Transverse colon (tissue), 4 donors: ENCODE measurements around the gene PMS1. TPM values are rescaled to one million over a fixed set of nuclear protein-coding genes. Genes with fewer than 3 reads are reported as not detected.

ENCODE experiments used
- DNase-seq: peaks from one replicate; pipeline ENCODE4 v3.0.0-alpha.2; 2019
- H3K27ac ChIP-seq, 4 donors: fragments of 200-600 bp; sonication (generic); 2 replicates each; pipeline ENCODE4 v1.5.1; 2016 to 2018; ENCODE audit warnings: inconsistent platforms in 4 of 4
- H3K27me3 ChIP-seq: fragments of 200-600 bp; sonication (generic); 2 replicates; pipeline ENCODE4 v1.5.1; 2017; ENCODE audit warnings: inconsistent platforms
- H3K36me3 ChIP-seq, 4 donors: fragments of 200-600 bp; sonication (generic); 2 replicates each; pipeline ENCODE4 v1.5.1; 2017 to 2019; ENCODE audit warnings: inconsistent platforms in 4 of 4
- H3K4me1 ChIP-seq, 4 donors: fragments of 200-600 bp; sonication (generic); 2 replicates each; pipeline ENCODE4 v1.5.1; 2017 to 2020; ENCODE audit warnings: inconsistent platforms in 4 of 4
- H3K4me3 ChIP-seq, 4 donors: fragments of 200-600 bp; sonication (generic); 1 replicate in 1 of 4; 2 replicates in 3 of 4; pipeline versions ENCODE4 v1.5.1 to v1.6.1; 2017 to 2019; ENCODE audit warnings: inconsistent platforms in 4 of 4
- H3K9me3 ChIP-seq, 2 donors: fragments of 200-600 bp; sonication (generic); 2 replicates each; pipeline ENCODE4 v1.5.1; 2017 to 2019; ENCODE audit warnings: inconsistent platforms in 2 of 2
- CTCF ChIP-seq, 5 experiments: fragments of 200-600 bp in 3 of 5; fragments of 450-650 bp in 2 of 5; sonication (generic) in 3 of 5; IDR thresholded peaks; 1 replicate in 2 of 5; 2 replicates in 3 of 5; pipeline ENCODE4 v1.5.1; 2016 to 2017; ENCODE audit warnings: antibody characterized with exemption in 5 of 5, inconsistent platforms in 3 of 5, mild to moderate bottlenecking in 2 of 5, moderate library complexity in 1 of 5
- EP300 ChIP-seq: sonication (generic); formaldehyde crosslinking; IDR thresholded peaks from one replicate; pipeline ENCODE4 v1.6.1; 2017; ENCODE audit warnings: antibody characterized with exemption, low read depth
- POLR2A ChIP-seq: fragments of 450-650 bp; IDR thresholded peaks from one replicate; pipeline ENCODE4 v1.6.1; 2016; ENCODE audit warnings: antibody characterized with exemption, mild to moderate bottlenecking, moderate library complexity
- POLR2AphosphoS5 ChIP-seq, 3 donors: sonication (generic); formaldehyde crosslinking; IDR thresholded peaks; one replicate each; pipeline ENCODE4 v1.6.1; 2016; ENCODE audit warnings: antibody characterized with exemption in 3 of 3
- WGBS, 2 donors: methylation state at CpG; one replicate each; pipeline ENCODE4 v1.1.5; 2018; ENCODE audit warnings: low coverage in 1 of 2; 5-methylcytosine and 5-hydroxymethylcytosine counted together
- in situ Hi-C, 4 donors: fragments of 200-750 bp; cut with MboI; loops; one replicate each; pipeline versions ENCODE4 v1.15.0 to v1.15.1; 2017; ENCODE audit warnings: low sequenced_read_pairs in 3 of 4, low pct_ligation_motif_present in 1 of 4, low pct_unique_long_range_greater_than_20kb in 1 of 4
- intact Hi-C: fragments of 100-400 bp; cut with DNase I; formaldehyde crosslinking; loops from one replicate; pipeline ENCODE4 v1.15.1; 2023; ENCODE audit warnings: low total_unique reads
- total RNA-seq, 4 donors: library from RNA; depleted of rRNA; stranded (reverse); fragments of >200 nt; gene quantifications; one replicate each; pipeline ENCODE4 v1.1.0, GENCODE V29; 2016

PMS1 gene
- total RNA-seq, 4 donors from 2014 or later: 5.2 to 19.1 (median 9.7) TPM

- intact Hi-C loops (no loop called here), in situ Hi-C loops (no loop called here)
- no peak overlapping the region for H3K4me3 ChIP-seq
- no peaks in the 10 kb centered on the region for H3K27me3 ChIP-seq
- WGBS, 2 donors: 89 to 100% methylated on average over 3 of the region's 3 CpGs
- no peaks in the 10 kb centered on the region for H3K9me3 ChIP-seq
- DNase-seq: no peak
- no peak overlapping the region for H3K27ac ChIP-seq
- H3K36me3 ChIP-seq: peaks cover 0 to 8% (median 0%) of the 10 kb centered on the region in 4 donors
- TF ChIP-seq POLR2AphosphoS5 (IDR thresholded peaks at IDR 0.05) (no peak), EP300 (no peak), POLR2A (no peak), CTCF (IDR thresholded peaks at IDR 0.05) (no peak)
- no peaks in the 10 kb centered on the region for H3K4me1 ChIP-seq
Observed at GRCh38 chr2:189854187-189854586, 69.9 kb downstream of the PMS1 start.

- Histone ChIP-seq H3K4me1 (no peaks in the 10 kb centered on the region), H3K4me3 (no peak overlapping the region), H3K36me3 (peaks cover 0 to 8% (median 0%) of the 10 kb centered on the region in 4 donors), H3K27ac (no peak overlapping the region), H3K9me3 (no peaks in the 10 kb centered on the region), H3K27me3 (no peaks in the 10 kb centered on the region)
- WGBS, 2 donors: 95 to 100% methylated on average over 3 of the region's 3 CpGs
- TF ChIP-seq POLR2A (no peak), CTCF (IDR thresholded peaks at IDR 0.05) (no peak), POLR2AphosphoS5 (IDR thresholded peaks at IDR 0.05) (no peak), EP300 (no peak)
- no peak for DNase-seq
- in situ Hi-C loops: no loop called here
- intact Hi-C loops: no loop called here
Observed at GRCh38 chr2:189854940-189855339, 70.7 kb downstream of the PMS1 start.

- H3K4me1 ChIP-seq: no peaks in the 10 kb centered on the region
- no peaks in the 10 kb centered on the region for H3K27me3 ChIP-seq
- no peak for DNase-seq
- H3K9me3 ChIP-seq: no peaks in the 10 kb centered on the region
- H3K27ac ChIP-seq: no peak overlapping the region
- WGBS, 2 donors: 73 to 88% methylated on average over 1 of the region's 1 CpG
- no peak for TF ChIP-seq EP300
- no peak for TF ChIP-seq POLR2A
- no peak for TF ChIP-seq CTCF (IDR thresholded peaks at IDR 0.05)
- no peak for TF ChIP-seq POLR2AphosphoS5 (IDR thresholded peaks at IDR 0.05)
- peaks cover 0 to 8% (median 0%) of the 10 kb centered on the region in 4 donors for H3K36me3 ChIP-seq
- intact Hi-C loops (no loop called here), in situ Hi-C loops (no loop called here)
- H3K4me3 ChIP-seq: no peak overlapping the region
Observed at GRCh38 chr2:189858291-189858690, 74.0 kb downstream of the PMS1 start.

GRCh38 chr2:189860161-189860560 lies 75.9 kb downstream of the PMS1 start:
- in situ Hi-C loops: no loop called here
- H3K27me3 ChIP-seq: no peaks in the 10 kb centered on the region
- H3K4me1 ChIP-seq: no peaks in the 10 kb centered on the region
- DNase-seq: no peak
- H3K36me3 ChIP-seq: peaks cover 0 to 8% (median 0%) of the 10 kb centered on the region in 4 donors
- TF ChIP-seq POLR2AphosphoS5 (IDR thresholded peaks at IDR 0.05) (no peak), CTCF (IDR thresholded peaks at IDR 0.05) (no peak), POLR2A (no peak), EP300 (no peak)
- intact Hi-C loops: loop anchor here (1.0 kb wide), 1 partner anchor 12 kb away; no protein-coding TSS in a partner anchor
- no peak overlapping the region for H3K4me3 ChIP-seq
- no peak overlapping the region for H3K27ac ChIP-seq
- no peaks in the 10 kb centered on the region for H3K9me3 ChIP-seq
